ENCODE measurements around the gene APOLD1.
A peak's percentile ranks its signal among the peaks of the same experiment; 100 is the strongest.
"Not testable (repeated sequence)": the region's sequence is repeated elsewhere in the genome, so short reads cannot be mapped to it uniquely, and the experiment has no call there.

Gene APOLD1

DNA sequence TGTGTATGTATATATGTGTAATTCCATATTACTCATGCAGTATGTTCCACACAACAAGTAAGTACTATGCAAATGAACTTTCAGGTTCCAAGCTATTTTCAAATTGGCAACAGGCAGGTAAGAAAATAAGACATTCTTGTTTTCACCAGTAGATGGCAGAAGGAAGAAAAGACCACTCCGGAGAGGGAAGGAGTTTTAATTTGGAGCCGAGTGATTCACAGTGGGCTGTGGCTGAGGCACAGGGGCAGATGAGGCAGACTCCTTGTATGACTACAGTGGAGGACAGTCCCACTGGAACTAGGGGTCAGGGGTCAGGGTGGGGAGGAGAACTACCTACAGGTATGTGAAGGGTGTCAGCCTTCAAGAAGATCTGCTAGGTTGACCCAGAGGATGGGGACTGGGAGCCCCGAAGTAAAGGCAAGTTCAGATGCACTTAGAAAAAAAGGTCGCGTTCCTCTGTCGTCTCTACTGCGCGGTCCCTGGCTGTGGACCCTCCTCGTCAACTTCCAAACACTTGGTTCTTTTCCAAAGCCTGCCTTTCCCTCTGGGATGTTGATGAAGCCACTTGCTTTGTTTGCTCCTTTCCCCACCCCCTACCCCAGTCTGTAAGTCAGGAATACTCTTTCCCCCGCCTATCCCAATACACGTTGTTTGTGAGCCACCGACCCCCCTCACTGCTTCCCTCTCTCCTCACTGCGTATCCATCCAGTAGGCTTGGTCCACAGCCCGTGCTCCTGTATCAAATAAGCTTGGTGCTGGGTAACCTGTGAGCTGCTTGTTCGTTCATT is 51.8 kb downstream of the APOLD1 start:
- peaks cover 40% of the 10 kb centered on the region for H3K4me1 Mint-ChIP-seq
- H3K9me3 Mint-ChIP-seq = no peaks in the 10 kb centered on the region
- no peaks in the 10 kb centered on the region for H3K27me3 Mint-ChIP-seq (ENCODE audit: low read depth, poor library complexity)
- no peak overlapping the region for H3K27ac Mint-ChIP-seq
- DNase-seq = peak; percentile 31
- H3K4me3 Mint-ChIP-seq = no peak overlapping the region
- H3K36me3 Mint-ChIP-seq (ENCODE audit: low read depth) = peaks cover 25% of the 10 kb centered on the region
- TF ChIP-seq, protein P1, sequence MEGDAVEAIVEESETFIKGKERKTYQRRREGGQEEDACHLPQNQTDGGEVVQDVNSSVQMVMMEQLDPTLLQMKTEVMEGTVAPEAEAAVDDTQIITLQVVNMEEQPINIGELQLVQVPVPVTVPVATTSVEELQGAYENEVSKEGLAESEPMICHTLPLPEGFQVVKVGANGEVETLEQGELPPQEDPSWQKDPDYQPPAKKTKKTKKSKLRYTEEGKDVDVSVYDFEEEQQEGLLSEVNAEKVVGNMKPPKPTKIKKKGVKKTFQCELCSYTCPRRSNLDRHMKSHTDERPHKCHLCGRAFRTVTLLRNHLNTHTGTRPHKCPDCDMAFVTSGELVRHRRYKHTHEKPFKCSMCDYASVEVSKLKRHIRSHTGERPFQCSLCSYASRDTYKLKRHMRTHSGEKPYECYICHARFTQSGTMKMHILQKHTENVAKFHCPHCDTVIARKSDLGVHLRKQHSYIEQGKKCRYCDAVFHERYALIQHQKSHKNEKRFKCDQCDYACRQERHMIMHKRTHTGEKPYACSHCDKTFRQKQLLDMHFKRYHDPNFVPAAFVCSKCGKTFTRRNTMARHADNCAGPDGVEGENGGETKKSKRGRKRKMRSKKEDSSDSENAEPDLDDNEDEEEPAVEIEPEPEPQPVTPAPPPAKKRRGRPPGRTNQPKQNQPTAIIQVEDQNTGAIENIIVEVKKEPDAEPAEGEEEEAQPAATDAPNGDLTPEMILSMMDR (IDR thresholded peaks at IDR 0.05) = peak; percentile 57

DNA sequence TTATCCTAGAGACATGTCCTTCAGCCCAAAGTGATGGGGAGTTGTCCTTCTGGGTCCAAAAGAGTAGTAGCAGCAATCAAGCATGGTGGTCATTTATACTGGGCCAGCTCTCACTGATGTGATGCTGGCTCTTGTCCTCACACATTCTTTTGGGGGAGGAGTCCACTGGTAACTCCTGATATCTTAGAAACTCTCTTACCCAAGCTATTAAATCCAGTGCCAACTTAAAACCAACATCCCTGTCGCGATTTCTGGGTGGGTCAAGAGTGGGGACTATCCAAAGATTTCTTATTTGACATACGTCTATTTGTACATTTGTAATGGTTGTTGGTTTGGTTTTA is 52.3 kb downstream of the APOLD1 start:
- Mint-ChIP-seq H3K9me3 (no peaks in the 10 kb centered on the region), H3K4me1 (peaks cover 37% of the 10 kb centered on the region), H3K27ac (no peak overlapping the region), H3K27me3 (ENCODE audit: low read depth, poor library complexity) (peaks cover 4% of the 10 kb centered on the region), H3K4me3 (no peak overlapping the region), H3K36me3 (ENCODE audit: low read depth) (peaks cover 24% of the 10 kb centered on the region)
- TF ChIP-seq, protein P1 (IDR thresholded peaks at IDR 0.05) = no peak
- DNase-seq = no peak

DNA sequence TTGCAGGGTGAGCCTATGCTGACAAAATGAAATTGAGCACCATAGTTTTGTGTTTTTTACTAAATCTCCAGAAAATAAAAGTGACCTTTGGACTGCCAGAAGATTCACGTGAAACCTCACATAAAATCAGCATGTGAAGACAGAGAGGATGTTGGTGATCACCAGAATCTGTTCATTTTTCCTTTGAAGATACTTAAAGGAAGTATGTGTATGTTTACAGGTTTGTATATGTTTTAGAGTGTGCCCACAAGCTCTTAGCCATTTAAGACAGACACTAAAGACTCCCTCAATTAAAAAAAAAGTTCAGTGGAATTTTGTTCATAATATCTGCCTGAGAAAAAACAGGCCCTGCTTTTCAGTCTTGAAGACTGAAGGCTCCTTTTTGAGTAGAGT is 53.5 kb downstream of the APOLD1 start:
- Mint-ChIP-seq H3K36me3 (ENCODE audit: low read depth) (peaks cover 17% of the 10 kb centered on the region), H3K4me1 (peaks cover 27% of the 10 kb centered on the region), H3K4me3 (no peak overlapping the region), H3K27ac (no peak overlapping the region), H3K27me3 (ENCODE audit: low read depth, poor library complexity) (peaks cover 4% of the 10 kb centered on the region), H3K9me3 (no peaks in the 10 kb centered on the region)
- TF ChIP-seq, protein P1 (IDR thresholded peaks at IDR 0.05) = no peak
- no peak for DNase-seq

DNA sequence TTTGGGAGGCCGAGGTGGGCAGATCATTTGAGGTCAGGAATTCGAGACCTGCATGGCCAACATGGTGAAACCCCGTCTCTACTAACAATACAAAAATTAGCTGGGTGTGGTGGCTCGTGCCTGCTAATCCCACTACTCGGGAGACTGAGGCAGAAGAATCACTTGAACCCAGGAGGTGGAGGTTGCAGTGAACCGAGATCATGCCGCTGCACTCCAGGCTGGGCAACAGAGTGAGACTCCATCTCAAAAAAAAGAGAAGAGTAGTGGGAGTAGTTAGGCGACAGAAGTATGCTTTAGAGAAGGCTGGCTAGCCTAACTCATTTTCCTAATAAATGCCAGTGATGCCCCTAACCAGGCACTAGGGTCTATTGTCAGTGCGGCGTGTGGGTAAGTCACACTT is 54.0 kb downstream of the APOLD1 start:
- not testable (repeated sequence) for H3K27me3 Mint-ChIP-seq (ENCODE audit: low read depth, poor library complexity); H3K4me3 Mint-ChIP-seq; H3K27ac Mint-ChIP-seq; DNase-seq; H3K9me3 Mint-ChIP-seq
- peaks cover 27% of the 10 kb centered on the region for H3K4me1 Mint-ChIP-seq
- H3K36me3 Mint-ChIP-seq (ENCODE audit: low read depth) = peaks cover 14% of the 10 kb centered on the region

DNA sequence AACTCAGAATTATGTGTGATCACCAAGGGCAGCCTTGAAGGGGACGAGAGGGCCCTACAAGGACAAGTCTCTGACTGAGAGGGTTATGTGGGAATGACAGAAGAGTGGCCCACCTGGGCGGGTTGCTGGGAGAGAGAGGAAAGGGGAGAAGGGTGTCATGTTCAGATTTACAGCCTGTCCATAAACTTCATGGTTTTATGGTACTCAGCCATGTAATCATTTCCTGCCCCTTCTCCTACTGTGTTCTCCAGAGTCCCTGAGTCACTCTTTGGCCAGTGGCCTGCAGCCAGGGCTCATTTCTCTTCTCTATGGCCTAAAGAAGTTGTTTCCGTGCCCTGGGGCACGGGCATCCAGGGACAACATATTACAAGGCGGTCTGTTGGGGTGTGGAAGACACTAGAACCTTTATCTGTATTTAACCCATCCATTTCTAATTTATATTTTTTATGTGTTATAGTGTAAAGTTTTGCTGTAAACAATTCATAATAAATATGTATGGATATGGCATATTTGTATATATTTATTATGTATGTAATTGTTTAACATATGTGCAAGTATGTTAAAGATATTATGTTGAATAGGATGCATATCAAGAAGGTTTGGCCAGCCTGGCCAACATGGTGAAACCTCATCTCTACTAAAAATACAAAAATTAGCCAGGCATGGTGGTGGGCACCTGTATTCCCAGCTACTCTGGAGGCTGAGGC is 54.6 kb downstream of the APOLD1 start:
- Mint-ChIP-seq H3K36me3 (ENCODE audit: low read depth) (peaks cover 10% of the 10 kb centered on the region), H3K4me3 (peak overlapping the region; percentile 52)
- TF ChIP-seq, protein P1 (IDR thresholded peaks at IDR 0.05) = no peak

DNA sequence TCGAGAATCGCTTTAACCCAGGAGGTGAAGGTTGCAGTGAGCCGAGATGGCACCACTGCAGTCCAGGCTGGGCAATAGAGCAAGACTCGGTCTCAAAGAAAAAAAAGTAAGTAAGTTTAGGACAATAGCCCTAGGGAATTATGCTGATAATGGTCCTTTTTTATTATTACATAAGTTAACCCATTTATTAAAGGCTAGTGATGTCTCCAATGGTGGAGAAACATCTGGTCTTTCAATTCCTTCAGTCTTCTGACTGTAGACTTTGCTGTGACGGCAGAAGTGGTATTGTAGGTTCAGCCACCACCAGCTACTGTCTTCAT is 55.1 kb downstream of the APOLD1 start:
- H3K36me3 Mint-ChIP-seq (ENCODE audit: low read depth) = peaks cover 13% of the 10 kb centered on the region

More for the DNA sequence above, 54.6 kb downstream of the APOLD1 start:
- Mint-ChIP-seq H3K4me1 (peaks cover 27% of the 10 kb centered on the region), H3K27ac (peak overlapping the region; percentile 96), H3K9me3 (no peaks in the 10 kb centered on the region), H3K27me3 (ENCODE audit: low read depth, poor library complexity) (peaks cover 4% of the 10 kb centered on the region)
- DNase-seq = peak; percentile 28

More for the DNA sequence above, 55.1 kb downstream of the APOLD1 start:
- Mint-ChIP-seq H3K27me3 (ENCODE audit: low read depth, poor library complexity) (peaks cover 4% of the 10 kb centered on the region), H3K4me1 (peaks cover 31% of the 10 kb centered on the region), H3K9me3 (no peaks in the 10 kb centered on the region), H3K27ac (no peak overlapping the region), H3K4me3 (no peak overlapping the region)
- TF ChIP-seq, protein P1 (IDR thresholded peaks at IDR 0.05) = no peak
- no peak for DNase-seq

Measured in nephron progenitor cell (in vitro differentiated cells).